ENCODE measurements around the gene TRABD. TPM values are rescaled to one million over a fixed set of nuclear protein-coding genes. Genes with fewer than 3 reads are reported as not detected.

TRABD gene
- total and polyA plus RNA-seq, 11 donors = 14.3 to 32.9 (median 18.0) TPM

GRCh38 chr22:50138988-50139387, 46.7 kb upstream of the TRABD start:
- Histone ChIP-seq H3K4me3 (no peak overlapping the region), H3K9me3 (no peaks in the 10 kb centered on the region), H3K36me3 (no peaks in the 10 kb centered on the region), H3K27me3 (peaks cover 0 to 16% (median 4%) of the 10 kb centered on the region in 9 donors), H3K27ac (no peak overlapping the region), H3K4me1 (peaks cover 0 to 7% (median 0%) of the 10 kb centered on the region in 12 donors)
- ATAC-seq = no peak
- intact Hi-C loops (cut with DNase I) = no loop called here
- no peak for DNase-seq
- no peak for TF ChIP-seq CTCF (IDR thresholded peaks at IDR 0.05)
- no peak for TF ChIP-seq POLR2A (IDR thresholded peaks at IDR 0.05)
- 81 to 93% (median 89%) methylated on average over 9 of the region's 9 CpGs for WGBS, 4 donors

DNA sequence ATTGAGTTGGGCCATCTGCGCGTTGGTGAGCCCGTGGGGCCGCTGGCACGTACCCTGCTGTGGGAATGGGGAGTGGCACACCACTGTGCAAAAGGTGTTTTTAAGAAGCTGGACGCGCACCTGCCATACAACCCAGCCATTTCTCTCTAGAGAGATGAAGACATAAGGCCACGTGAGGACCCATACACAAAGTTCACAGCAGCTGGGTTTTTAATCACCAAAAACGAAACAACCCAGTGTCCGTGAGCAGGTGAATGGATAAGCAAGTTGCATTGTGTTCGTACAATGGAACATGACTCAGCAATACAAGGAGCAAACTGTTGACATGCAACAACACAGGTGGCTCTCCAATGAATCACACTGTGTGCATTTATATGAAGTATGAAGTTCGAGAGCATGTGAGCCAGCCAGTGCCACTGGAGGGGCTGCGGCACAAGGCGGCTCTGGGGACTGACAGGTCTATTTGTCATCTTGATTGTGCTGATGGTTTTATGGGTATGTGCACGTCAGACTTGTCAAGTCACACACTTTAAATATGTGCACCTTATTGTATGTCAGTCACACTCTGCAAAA, 45.8 kb upstream of the TRABD start:
- H3K4me1 ChIP-seq = peaks cover 0 to 7% (median 0%) of the 10 kb centered on the region in 12 donors
- no peaks in the 10 kb centered on the region for H3K36me3 ChIP-seq
- ATAC-seq = no peak
- H3K27ac ChIP-seq = no peak overlapping the region
- 70 to 82% (median 73%) methylated on average over 15 of the region's 15 CpGs for WGBS, 4 donors
- no peaks in the 10 kb centered on the region for H3K9me3 ChIP-seq
- TF ChIP-seq POLR2A (IDR thresholded peaks at IDR 0.05) (no peak), CTCF (IDR thresholded peaks at IDR 0.05) (no peak)
- intact Hi-C loops (cut with DNase I) = loop anchor here in 1 of 10 donors (10.0 kb wide), 1 partner anchor 215 kb away; no protein-coding TSS in a partner anchor
- no peak for DNase-seq
- H3K4me3 ChIP-seq = no peak overlapping the region
- peaks cover 0 to 17% (median 4%) of the 10 kb centered on the region in 9 donors for H3K27me3 ChIP-seq

DNA sequence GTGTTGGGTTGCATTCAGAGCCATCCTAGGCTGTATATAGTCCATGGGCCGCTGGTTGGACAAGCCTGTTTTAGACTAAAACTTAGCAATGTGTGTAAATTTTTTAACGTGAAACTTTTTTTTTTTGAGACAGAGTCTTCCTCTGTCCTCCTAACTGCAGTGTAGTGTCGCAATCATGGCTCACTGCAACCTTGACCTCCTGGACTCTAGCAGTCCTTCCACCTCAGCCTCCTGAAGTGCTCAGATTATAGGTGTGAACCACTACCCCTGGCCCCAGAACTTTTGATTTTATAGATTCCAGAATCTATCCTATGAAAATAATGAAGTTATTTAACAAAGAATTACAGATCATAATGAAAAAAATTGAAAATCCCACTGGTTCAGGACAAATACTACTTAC, 45.1 kb upstream of the TRABD start:
- no peak for ATAC-seq
- intact Hi-C loops (cut with DNase I) = loop anchor here in 1 of 10 donors (10.0 kb wide), 1 partner anchor 216 kb away; no protein-coding TSS in a partner anchor
- peaks cover 0 to 24% (median 5%) of the 10 kb centered on the region in 9 donors for H3K27me3 ChIP-seq

More for the DNA sequence above, 45.1 kb upstream of the TRABD start:
- Histone ChIP-seq H3K9me3 (no peaks in the 10 kb centered on the region), H3K27ac (no peak overlapping the region), H3K4me3 (no peak overlapping the region), H3K36me3 (no peaks in the 10 kb centered on the region), H3K4me1 (peaks cover 0 to 7% (median 0%) of the 10 kb centered on the region in 12 donors)
- WGBS, 4 donors = 77 to 88% (median 81%) methylated on average over 3 of the region's 3 CpGs
- no peak for DNase-seq
- TF ChIP-seq CTCF (IDR thresholded peaks at IDR 0.05) (no peak), POLR2A (IDR thresholded peaks at IDR 0.05) (no peak)

Data from heart left ventricle (tissue), 16 donors.